Thoracic aorta (tissue), 2 donors: ENCODE measurements around the gene EVC. TPM values are rescaled to one million over a fixed set of nuclear protein-coding genes. Genes with fewer than 3 reads are reported as not detected.
"Not testable (repeated sequence)": the region's sequence is repeated elsewhere in the genome, so short reads cannot be mapped to it uniquely, and the experiment has no call there.

ENCODE experiments used
- ATAC-seq: fragments of 150-250 bp; one replicate; pipeline ENCODE4 v1.8.0; 2017; ENCODE audit warnings: low read depth; ENCODE audit not compliant: insufficient number of reproducible peaks, low FRiP score
- DNase-seq: peaks from one replicate; pipeline ENCODE4 v3.0.0-alpha.2; 2020; ENCODE audit warnings: low spot score
- H3K27ac ChIP-seq, 2 donors: fragments of 200-600 bp; sonication (generic); 1 replicate in 1 of 2; 2 replicates in 1 of 2; pipeline ENCODE4 v1.5.1; 2016; ENCODE audit warnings: mild to moderate bottlenecking in 2 of 2, moderate library complexity in 2 of 2
- H3K27me3 ChIP-seq: fragments of 200-600 bp; sonication (generic); replicated peaks from 2 replicates; pipeline ENCODE4 v1.6.0; 2016; ENCODE audit warnings: mild to moderate bottlenecking; ENCODE audit not compliant: insufficient read depth
- H3K36me3 ChIP-seq: fragments of 200-600 bp; sonication (generic); one replicate; pipeline ENCODE4 v1.5.1; 2016
- H3K4me1 ChIP-seq, 2 donors: fragments of 200-600 bp; sonication (generic); 1 replicate in 1 of 2; 2 replicates in 1 of 2; pipeline versions ENCODE4 v1.5.1 to v1.6.0; 2016; ENCODE audit warnings: low read depth in 2 of 2, mild to moderate bottlenecking in 1 of 2; ENCODE audit not compliant: control insufficient read depth in 1 of 2
- H3K4me3 ChIP-seq: fragments of 200-600 bp; sonication (generic); 2 replicates; pipeline ENCODE4 v1.5.1; 2016; ENCODE audit warnings: mild to moderate bottlenecking
- H3K9me3 ChIP-seq: fragments of 200-600 bp; sonication (generic); 2 replicates; pipeline ENCODE4 v1.5.1; 2016
- total RNA-seq, 2 donors: library from RNA; depleted of rRNA; stranded (reverse); fragments of >200 nt; gene quantifications; one replicate each; pipeline versions ENCODE4 v1.1.0 to v1.2.3, GENCODE V29; 2016
- TF ChIP-seq, protein P1 (sequence below): fragments of 200-600 bp; sonication (generic); IDR thresholded peaks from one replicate; pipeline ENCODE4 v1.5.1; 2019; ENCODE audit warnings: antibody characterized with exemption

Gene EVC
- total RNA-seq, 2 donors from 2014 or later: 65.1 to 88.5 TPM

DNA sequence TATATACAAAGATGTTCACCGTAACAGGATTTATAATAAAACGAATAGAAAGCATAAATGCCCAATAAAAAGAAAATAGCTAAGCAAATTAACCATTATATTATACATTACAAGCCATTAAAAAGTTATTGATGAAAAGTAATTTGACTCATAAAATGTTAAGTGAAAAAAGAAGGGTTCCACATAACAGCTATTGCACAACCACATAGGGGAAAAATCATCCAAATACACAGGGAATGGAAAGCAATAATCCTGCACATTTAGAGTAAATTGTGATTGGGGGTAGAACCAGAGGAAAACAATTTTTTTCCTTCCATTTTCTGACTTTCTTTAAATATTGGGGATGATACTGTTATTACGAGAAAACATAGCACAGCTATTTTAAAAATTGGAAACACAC is 143.9 kb downstream of the EVC start:
- no peak overlapping the region for H3K27ac ChIP-seq
- TF ChIP-seq, protein P1, sequence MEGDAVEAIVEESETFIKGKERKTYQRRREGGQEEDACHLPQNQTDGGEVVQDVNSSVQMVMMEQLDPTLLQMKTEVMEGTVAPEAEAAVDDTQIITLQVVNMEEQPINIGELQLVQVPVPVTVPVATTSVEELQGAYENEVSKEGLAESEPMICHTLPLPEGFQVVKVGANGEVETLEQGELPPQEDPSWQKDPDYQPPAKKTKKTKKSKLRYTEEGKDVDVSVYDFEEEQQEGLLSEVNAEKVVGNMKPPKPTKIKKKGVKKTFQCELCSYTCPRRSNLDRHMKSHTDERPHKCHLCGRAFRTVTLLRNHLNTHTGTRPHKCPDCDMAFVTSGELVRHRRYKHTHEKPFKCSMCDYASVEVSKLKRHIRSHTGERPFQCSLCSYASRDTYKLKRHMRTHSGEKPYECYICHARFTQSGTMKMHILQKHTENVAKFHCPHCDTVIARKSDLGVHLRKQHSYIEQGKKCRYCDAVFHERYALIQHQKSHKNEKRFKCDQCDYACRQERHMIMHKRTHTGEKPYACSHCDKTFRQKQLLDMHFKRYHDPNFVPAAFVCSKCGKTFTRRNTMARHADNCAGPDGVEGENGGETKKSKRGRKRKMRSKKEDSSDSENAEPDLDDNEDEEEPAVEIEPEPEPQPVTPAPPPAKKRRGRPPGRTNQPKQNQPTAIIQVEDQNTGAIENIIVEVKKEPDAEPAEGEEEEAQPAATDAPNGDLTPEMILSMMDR: no peak
- H3K4me3 ChIP-seq: no peak overlapping the region
- DNase-seq (no peak), ATAC-seq (no peak)
- H3K4me1 ChIP-seq: no peaks in the 10 kb centered on the region
- no peaks in the 10 kb centered on the region for H3K36me3 ChIP-seq
- H3K9me3 ChIP-seq: no peaks in the 10 kb centered on the region
- no peaks in the 10 kb centered on the region for H3K27me3 ChIP-seq

DNA sequence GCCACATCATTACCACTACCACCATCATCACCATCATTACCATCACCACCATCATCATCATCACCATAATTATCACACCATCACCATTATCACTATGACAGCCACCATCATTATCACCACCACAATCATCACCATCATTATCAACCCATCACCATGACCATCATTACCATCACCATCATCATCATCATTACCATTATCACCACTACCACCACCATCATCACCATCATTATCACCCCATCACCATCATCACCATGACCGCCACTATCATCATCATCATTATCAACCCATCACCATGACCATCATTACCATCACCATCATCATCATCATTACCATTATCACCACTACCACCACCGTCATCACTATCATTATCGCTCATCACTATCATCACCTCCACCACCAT is 145.4 kb downstream of the EVC start:
- not testable (repeated sequence) for H3K27ac ChIP-seq, ATAC-seq, H3K4me3 ChIP-seq, H3K4me1 ChIP-seq, H3K27me3 ChIP-seq, DNase-seq, H3K9me3 ChIP-seq, H3K36me3 ChIP-seq

DNA sequence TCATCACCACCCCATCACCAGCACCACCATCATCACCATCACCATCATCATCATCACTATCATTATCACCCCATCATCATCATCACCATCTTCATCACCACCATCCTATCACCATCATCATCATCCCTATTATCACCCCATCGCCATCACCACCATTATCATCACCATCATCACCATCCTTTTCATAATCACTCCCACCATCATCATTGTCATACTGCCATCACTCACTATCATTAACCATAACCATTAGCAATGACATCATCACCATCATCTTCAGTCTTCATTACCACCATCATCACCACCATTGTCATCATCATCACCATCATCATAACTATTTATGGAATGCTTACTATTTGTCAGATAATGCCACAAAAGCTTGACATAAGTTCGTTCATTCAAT is 146.2 kb downstream of the EVC start:
- TF ChIP-seq, protein P1: no peak
- Histone ChIP-seq H3K36me3 (no peaks in the 10 kb centered on the region), H3K27me3 (no peaks in the 10 kb centered on the region), H3K4me1 (no peaks in the 10 kb centered on the region), H3K4me3 (no peak overlapping the region), H3K27ac (no peak overlapping the region), H3K9me3 (no peaks in the 10 kb centered on the region)
- ATAC-seq (no peak), DNase-seq (no peak)

DNA sequence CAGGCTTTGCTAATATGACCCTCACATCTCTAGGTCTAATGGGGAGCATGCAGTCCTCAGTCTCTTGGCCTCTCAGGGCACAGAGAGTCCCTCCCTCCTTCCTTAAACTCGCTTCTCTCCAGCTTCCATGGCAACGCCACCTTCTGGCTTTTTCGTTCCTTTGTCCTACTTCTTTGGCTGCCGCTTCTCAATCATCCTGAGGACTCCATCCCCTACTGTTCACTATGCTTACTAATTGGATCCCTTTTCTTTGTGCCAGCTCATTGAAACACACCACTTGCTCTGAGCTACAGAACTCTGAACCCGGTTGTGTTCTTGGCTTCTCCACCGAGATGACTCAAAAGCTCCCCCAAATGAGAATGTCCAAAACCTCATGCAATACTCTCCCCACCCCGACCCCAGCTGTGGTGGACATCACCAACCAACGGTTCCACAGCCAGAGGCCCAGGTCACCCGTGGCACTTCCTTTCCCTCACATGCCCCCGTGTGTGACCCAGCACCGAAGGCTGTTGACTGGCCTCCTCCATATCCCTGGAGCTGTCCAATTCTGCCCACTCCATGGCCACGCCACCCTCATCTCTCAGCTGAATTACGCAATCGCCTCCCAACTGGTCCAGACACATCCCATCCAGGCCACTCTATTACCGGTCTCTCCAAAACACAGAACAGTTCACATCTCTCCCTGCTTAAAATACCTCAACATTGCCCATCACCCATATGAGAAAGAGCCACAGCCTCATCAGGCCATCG is 147.2 kb downstream of the EVC start:
- Histone ChIP-seq H3K4me1 (no peaks in the 10 kb centered on the region), H3K9me3 (no peaks in the 10 kb centered on the region), H3K4me3 (no peak overlapping the region), H3K36me3 (no peaks in the 10 kb centered on the region), H3K27me3 (no peaks in the 10 kb centered on the region), H3K27ac (no peak overlapping the region)
- no peak for DNase-seq
- ATAC-seq: no peak
- TF ChIP-seq, protein P1: no peak

DNA sequence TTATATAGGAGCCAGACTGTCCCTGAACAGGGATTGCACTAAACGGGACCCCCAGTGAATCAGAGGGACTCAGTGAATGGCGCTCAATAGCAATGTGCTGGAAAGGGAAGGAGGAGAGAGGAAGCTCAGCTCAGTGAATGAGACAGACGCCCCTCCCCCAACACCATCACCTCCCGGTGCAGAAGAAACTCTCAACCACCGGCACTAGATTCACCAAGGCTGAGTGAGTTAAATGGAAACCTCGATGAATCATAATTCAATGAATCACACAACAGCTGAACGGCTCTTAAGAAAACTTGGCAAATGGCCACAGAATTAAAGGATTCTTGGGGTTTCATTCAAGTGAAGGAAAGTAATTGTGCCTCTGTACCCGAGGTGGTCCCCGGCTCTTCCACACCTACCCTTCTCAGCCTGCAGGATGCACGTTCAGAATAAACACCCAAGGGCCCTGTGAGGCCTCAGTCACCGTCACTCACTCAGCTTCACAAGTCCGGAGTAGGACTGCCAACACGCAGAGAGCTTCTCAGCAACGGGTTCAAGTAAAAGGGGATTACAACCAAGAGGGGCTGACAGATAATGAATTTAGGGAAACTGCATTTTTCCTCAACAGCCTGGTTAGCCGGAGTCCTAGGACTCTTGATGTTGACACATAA is 152.6 kb downstream of the EVC start:
- H3K9me3 ChIP-seq: no peaks in the 10 kb centered on the region
- ATAC-seq: no peak
- DNase-seq: no peak
- H3K36me3 ChIP-seq: no peaks in the 10 kb centered on the region
- no peak overlapping the region for H3K4me3 ChIP-seq
- no peaks in the 10 kb centered on the region for H3K27me3 ChIP-seq
- no peak overlapping the region for H3K27ac ChIP-seq
- no peaks in the 10 kb centered on the region for H3K4me1 ChIP-seq
- TF ChIP-seq, protein P1: no peak

Other genes starting within 250 kb of the EVC start
- 10 to 100 TPM; 21.4 to 24.2 TPM for gene EVC2, start 2.6 kb upstream of the EVC start, total RNA-seq
- 1 to 10 TPM in 1 of 2 donors, not detected in 1; 1.8 TPM for gene CRMP1, start 181.9 kb downstream of the EVC start, total RNA-seq